Smooth muscle cell (in vitro differentiated cells): Measurements from ENCODE around the gene IFITM2. TPM values are rescaled to one million over a fixed set of nuclear protein-coding genes. Genes with fewer than 3 reads are reported as not detected.
"Not testable (repeated sequence)": the region's sequence is repeated elsewhere in the genome, so short reads cannot be mapped to it uniquely, and the experiment has no call there.

Experiments used
- DNase-seq: peaks from one replicate; lab custom pipeline; 2025; ENCODE audit not compliant: unreplicated experiment; lab: John Stamatoyannopoulos, UW
- H2AFZ ChIP-seq: fragments of 200-600 bp; sonication (generic); 2 replicates; pipeline ENCODE4 v1.6.0; 2016; ENCODE audit warnings: antibody characterized with exemption, low read depth, mild to moderate bottlenecking
- H3F3A ChIP-seq: fragments of 200-600 bp; sonication (generic); 2 replicates; pipeline ENCODE4 v1.6.0; 2017; ENCODE audit warnings: antibody characterized with exemption, low read depth
- H3K27ac ChIP-seq: fragments of 200-600 bp; sonication (generic); 2 replicates; pipeline ENCODE4 v1.5.1; 2016; ENCODE audit warnings: low read depth, mild to moderate bottlenecking
- H3K27me3 ChIP-seq: fragments of 200-600 bp; sonication (generic); 2 replicates; pipeline ENCODE4 v1.6.1; 2016; ENCODE audit warnings: low read depth, mild to moderate bottlenecking
- H3K36me3 ChIP-seq: fragments of 200-600 bp; sonication (generic); 2 replicates; pipeline ENCODE4 v1.5.1; 2016; ENCODE audit warnings: low read depth
- H3K4me1 ChIP-seq: fragments of 200-600 bp; sonication (generic); 2 replicates; pipeline ENCODE4 v1.5.1; 2016; ENCODE audit warnings: low read depth
- H3K4me2 ChIP-seq: fragments of 200-600 bp; sonication (generic); 2 replicates; pipeline ENCODE4 v1.6.0; 2016; ENCODE audit warnings: mild to moderate bottlenecking
- H3K4me3 ChIP-seq: fragments of 200-600 bp; sonication (generic); 2 replicates; pipeline ENCODE4 v1.5.1; 2016; ENCODE audit warnings: mild to moderate bottlenecking
- H3K79me2 ChIP-seq: fragments of 200-600 bp; sonication (generic); 2 replicates; pipeline ENCODE4 v1.6.0; 2016; ENCODE audit warnings: low read depth, mild to moderate bottlenecking
- H3K9ac ChIP-seq: fragments of 200-600 bp; sonication (generic); 2 replicates; pipeline ENCODE4 v1.6.0; 2016; ENCODE audit warnings: low read depth
- H3K9me3 ChIP-seq: fragments of 200-600 bp; sonication (generic); replicated peaks from 2 replicates; pipeline ENCODE4 v1.5.1; 2016; ENCODE audit warnings: low read depth
- H4K20me1 ChIP-seq: fragments of 200-600 bp; sonication (generic); 2 replicates; pipeline ENCODE4 v1.6.0; 2016; ENCODE audit warnings: low read depth
- CTCF ChIP-seq: fragments of 200-600 bp; sonication (generic); IDR thresholded peaks from 2 replicates; pipeline ENCODE4 v1.5.1; 2017; ENCODE audit warnings: borderline replicate concordance, mild to moderate bottlenecking, antibody characterized with exemption; ENCODE audit not compliant: insufficient read depth, poor library complexity, severe bottlenecking
- WGBS: methylation state at CpG from one replicate; pipeline ENCODE4 v1.1.7; 2016; ENCODE audit warnings: low lambda C conversion rate; 5-methylcytosine and 5-hydroxymethylcytosine counted together
- polyA plus RNA-seq: library from polyadenylated mRNA; unstranded; fragments of >200 nt; fragmentation: Nextera tagmentation; extraction: Ambion mirVana; gene quantifications from 2 replicates; pipeline ENCODE4 v1.2.1, GENCODE V29; 2016
- total RNA-seq: library from RNA; depleted of rRNA; stranded (reverse); fragments of >200 nt; gene quantifications from 2 replicates; pipeline ENCODE4 v1.2.3, GENCODE V29; 2014

IFITM2 gene
- total and polyA plus RNA-seq, 2 experiments from 2014 or later = 210 to 1,486 TPM

- H3K27ac ChIP-seq, H3K27me3 ChIP-seq, DNase-seq, H3F3A ChIP-seq, H3K36me3 ChIP-seq, H3K9me3 ChIP-seq, H3K9ac ChIP-seq, H2AFZ ChIP-seq: not testable (repeated sequence)
- WGBS = 7% methylated on average over 7 of the region's 79 CpGs
- H4K20me1 ChIP-seq = peaks cover 29% of the 10 kb centered on the region
- peaks cover 48% of the 10 kb centered on the region for H3K79me2 ChIP-seq
- H3K4me2 ChIP-seq = peak overlapping the region; percentile 92
- H3K4me1 ChIP-seq = peaks cover 23% of the 10 kb centered on the region
- peak overlapping the region; percentile 72 for H3K4me3 ChIP-seq
These were observed 10.9 kb downstream of the IFITM2 start for GRCh38 chr11:318405-319120.

DNA sequence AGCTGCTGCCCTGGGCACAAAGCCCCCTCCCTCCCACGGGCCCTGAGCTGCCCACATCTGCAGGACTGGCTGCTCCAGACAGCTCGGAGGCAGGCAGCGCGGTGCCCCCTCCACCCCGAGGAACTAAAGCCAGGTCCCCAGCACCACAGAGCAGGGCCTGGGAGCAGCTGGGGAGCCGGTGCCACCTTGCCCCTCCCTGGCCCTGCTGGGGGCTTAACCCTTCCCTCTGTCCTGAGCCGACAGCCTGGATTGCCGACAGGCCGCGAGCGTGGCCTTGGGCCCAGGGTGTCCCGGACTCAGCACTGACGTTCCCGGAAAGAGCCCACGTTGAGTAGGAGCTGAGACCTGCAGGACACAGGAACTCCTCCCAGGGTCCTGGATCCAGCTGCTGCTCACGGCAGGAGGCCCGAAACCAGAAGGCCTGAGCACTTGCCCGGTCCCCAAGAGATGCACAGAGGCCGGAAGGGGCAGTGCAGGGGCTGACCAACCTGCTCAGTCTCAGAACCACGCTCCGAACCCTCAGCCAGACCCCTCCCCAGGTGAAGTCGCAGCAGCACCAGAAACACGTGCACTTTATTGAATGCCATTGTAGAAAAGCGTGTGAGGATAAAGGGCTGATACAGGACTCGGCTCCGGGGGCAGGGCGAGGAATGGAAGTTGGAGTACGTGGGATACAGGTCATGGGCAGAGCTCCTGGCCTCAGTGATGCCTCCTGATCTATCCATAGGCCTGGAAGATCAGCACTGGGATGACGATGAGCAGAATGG, 11.7 kb downstream of the IFITM2 start:
- 17% methylated on average over 20 of the region's 29 CpGs for WGBS
- H2AFZ ChIP-seq, H3K9ac ChIP-seq, H3K9me3 ChIP-seq, H3F3A ChIP-seq, H3K27me3 ChIP-seq, DNase-seq, H3K36me3 ChIP-seq: not testable (repeated sequence)
- Histone ChIP-seq H4K20me1 (peaks cover 25% of the 10 kb centered on the region), H3K27ac (peak overlapping the region; percentile 41), H3K4me3 (peak overlapping the region; percentile 72), H3K79me2 (peaks cover 44% of the 10 kb centered on the region), H3K4me1 (peaks cover 21% of the 10 kb centered on the region), H3K4me2 (peak overlapping the region; percentile 92)

GRCh38 chr11:319888-320273, 12.3 kb downstream of the IFITM2 start:
- Histone ChIP-seq H3K4me3 (peak overlapping the region; percentile 72), H3K27ac (peak overlapping the region; percentile 77), H3K79me2 (peaks cover 38% of the 10 kb centered on the region), H3K4me1 (peaks cover 21% of the 10 kb centered on the region), H3K4me2 (peak overlapping the region; percentile 95), H4K20me1 (peaks cover 22% of the 10 kb centered on the region)
- WGBS = 25% methylated on average over 10 of the region's 10 CpGs
- H3K9me3 ChIP-seq, H3F3A ChIP-seq, DNase-seq, H3K9ac ChIP-seq, H2AFZ ChIP-seq, H3K27me3 ChIP-seq, H3K36me3 ChIP-seq: not testable (repeated sequence)

DNA sequence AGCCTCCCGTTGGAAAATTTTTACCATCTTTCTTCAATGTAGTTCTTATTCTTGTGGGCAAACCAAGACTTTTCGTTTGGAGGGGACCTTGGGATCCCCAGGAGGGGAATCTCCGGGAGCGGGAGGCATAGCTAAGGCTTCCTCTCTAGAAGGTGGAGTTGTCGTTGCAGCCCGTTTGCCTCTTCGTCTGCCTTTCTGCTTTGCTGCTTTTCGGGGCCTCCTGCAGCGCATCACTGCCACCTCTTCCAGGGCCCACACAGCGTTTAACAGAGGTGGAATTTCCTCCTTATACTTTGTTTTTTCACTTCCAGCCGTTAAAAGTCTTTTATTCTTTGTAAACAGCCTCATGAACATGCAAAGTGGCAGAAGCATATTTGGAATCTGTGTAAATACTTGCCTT, 16.5 kb downstream of the IFITM2 start:
- no peak for DNase-seq
- Histone ChIP-seq H3K9me3 (no peaks in the 10 kb centered on the region), H3K36me3 (no peaks in the 10 kb centered on the region), H2AFZ (peak overlapping the region; percentile 26), H3K27me3 (no peaks in the 10 kb centered on the region), H3K4me2 (peak overlapping the region; percentile 51), H3K27ac (peak overlapping the region; percentile 70), H3K4me3 (no peak overlapping the region), H3F3A (peaks cover 7% of the 10 kb centered on the region), H3K79me2 (peaks cover 13% of the 10 kb centered on the region), H3K9ac (no peak overlapping the region), H3K4me1 (peaks cover 7% of the 10 kb centered on the region), H4K20me1 (no peaks in the 10 kb centered on the region)
- 49% methylated on average over 11 of the region's 11 CpGs for WGBS
- TF ChIP-seq CTCF = no peak

GRCh38 chr11:324593-325517, 17.2 kb downstream of the IFITM2 start:
- not testable (repeated sequence) for H3K9me3 ChIP-seq, H4K20me1 ChIP-seq, DNase-seq, H3K4me3 ChIP-seq, H3K9ac ChIP-seq, H3K27me3 ChIP-seq, H3K36me3 ChIP-seq, H3K79me2 ChIP-seq, H3K4me1 ChIP-seq
- H3F3A ChIP-seq = peaks cover 13% of the 10 kb centered on the region
- peak overlapping the region; percentile 70 for H3K27ac ChIP-seq
- peak overlapping the region; percentile 26 for H2AFZ ChIP-seq
- peak overlapping the region; percentile 51 for H3K4me2 ChIP-seq
- 41% methylated on average over 30 of the region's 34 CpGs for WGBS
